Parathyroid adenoma (tissue), 2 donors: Measurements from ENCODE around the gene PIK3C2G.

ENCODE experiments used
- H2AFZ ChIP-seq: fragments of 300-600 bp; sonication (generic); one replicate; pipeline ENCODE4 v1.7.0; 2017; ENCODE audit warnings: antibody characterized with exemption, mild to moderate bottlenecking
- H3K27ac ChIP-seq: fragments of 300-600 bp; sonication (generic); one replicate; pipeline ENCODE4 v1.7.0; 2017
- H3K27me3 ChIP-seq: fragments of 300-600 bp; sonication (generic); one replicate; pipeline ENCODE4 v1.7.0; 2017; ENCODE audit warnings: low read length; ENCODE audit not compliant: control insufficient read depth, insufficient read depth
- H3K36me3 ChIP-seq: fragments of 300-600 bp; sonication (generic); one replicate; pipeline ENCODE4 v1.7.0; 2017; ENCODE audit warnings: low read length; ENCODE audit not compliant: control insufficient read depth, insufficient read depth
- H3K4me1 ChIP-seq: fragments of 300-600 bp; sonication (generic); one replicate; pipeline ENCODE4 v1.7.0; 2017; ENCODE audit warnings: control low read depth
- H3K4me2 ChIP-seq: fragments of 300-600 bp; sonication (generic); one replicate; pipeline ENCODE4 v1.7.0; 2017; ENCODE audit warnings: low read length
- H3K4me3 ChIP-seq: fragments of 300-600 bp; sonication (generic); one replicate; pipeline ENCODE4 v1.7.0; 2017; ENCODE audit warnings: low read depth, low read length
- H3K79me2 ChIP-seq: fragments of 300-600 bp; sonication (generic); one replicate; pipeline ENCODE4 v1.7.0; 2017; ENCODE audit warnings: control low read depth
- H3K9ac ChIP-seq: fragments of 300-600 bp; sonication (generic); one replicate; pipeline ENCODE4 v1.7.0; 2017; ENCODE audit warnings: mild to moderate bottlenecking
- H3K9me3 ChIP-seq: fragments of 300-600 bp; sonication (generic); one replicate; pipeline ENCODE4 v1.7.0; 2017; ENCODE audit warnings: low read length; ENCODE audit not compliant: control insufficient read depth
- TF ChIP-seq, protein P1 (sequence below): fragments of 300-600 bp; sonication (generic); IDR thresholded peaks from one replicate; pipeline ENCODE4 v1.7.0; 2017; ENCODE audit warnings: antibody characterized with exemption, mild to moderate bottlenecking
- donor health status: primary hyperparathyroidism.

The PIK3C2G gene

DNA sequence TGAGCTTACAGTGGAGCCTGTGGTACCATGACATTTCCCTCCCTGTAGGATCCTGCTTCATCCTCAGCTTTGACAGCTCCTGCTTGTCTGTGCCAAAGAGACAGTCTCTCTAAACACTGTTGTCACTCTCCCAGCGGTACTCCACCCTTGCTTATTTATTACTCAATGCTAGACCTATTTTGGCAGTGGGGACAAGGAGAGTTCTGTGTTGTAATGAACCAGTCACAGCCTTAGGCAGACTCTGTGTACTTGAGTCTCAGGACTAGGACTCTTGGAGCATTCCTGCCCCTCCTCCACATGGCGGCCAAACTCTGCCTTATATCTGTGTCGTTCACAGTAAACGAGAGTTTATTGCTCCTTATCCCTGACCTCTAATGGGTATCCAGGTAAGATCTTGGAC is 70.9 kb downstream of the PIK3C2G start:
- no peak overlapping the region for H2AFZ ChIP-seq
- TF ChIP-seq, protein P1, sequence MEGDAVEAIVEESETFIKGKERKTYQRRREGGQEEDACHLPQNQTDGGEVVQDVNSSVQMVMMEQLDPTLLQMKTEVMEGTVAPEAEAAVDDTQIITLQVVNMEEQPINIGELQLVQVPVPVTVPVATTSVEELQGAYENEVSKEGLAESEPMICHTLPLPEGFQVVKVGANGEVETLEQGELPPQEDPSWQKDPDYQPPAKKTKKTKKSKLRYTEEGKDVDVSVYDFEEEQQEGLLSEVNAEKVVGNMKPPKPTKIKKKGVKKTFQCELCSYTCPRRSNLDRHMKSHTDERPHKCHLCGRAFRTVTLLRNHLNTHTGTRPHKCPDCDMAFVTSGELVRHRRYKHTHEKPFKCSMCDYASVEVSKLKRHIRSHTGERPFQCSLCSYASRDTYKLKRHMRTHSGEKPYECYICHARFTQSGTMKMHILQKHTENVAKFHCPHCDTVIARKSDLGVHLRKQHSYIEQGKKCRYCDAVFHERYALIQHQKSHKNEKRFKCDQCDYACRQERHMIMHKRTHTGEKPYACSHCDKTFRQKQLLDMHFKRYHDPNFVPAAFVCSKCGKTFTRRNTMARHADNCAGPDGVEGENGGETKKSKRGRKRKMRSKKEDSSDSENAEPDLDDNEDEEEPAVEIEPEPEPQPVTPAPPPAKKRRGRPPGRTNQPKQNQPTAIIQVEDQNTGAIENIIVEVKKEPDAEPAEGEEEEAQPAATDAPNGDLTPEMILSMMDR, result no peak
- no peak overlapping the region for H3K9ac ChIP-seq
- H3K79me2 ChIP-seq, result no peaks in the 10 kb centered on the region
- no peak overlapping the region for H3K4me3 ChIP-seq
- H3K9me3 ChIP-seq, result no peaks in the 10 kb centered on the region
- no peaks in the 10 kb centered on the region for H3K27me3 ChIP-seq
- H3K4me1 ChIP-seq, result no peaks in the 10 kb centered on the region
- H3K36me3 ChIP-seq, result no peaks in the 10 kb centered on the region
- no peak overlapping the region for H3K4me2 ChIP-seq
- H3K27ac ChIP-seq, result no peak overlapping the region

DNA sequence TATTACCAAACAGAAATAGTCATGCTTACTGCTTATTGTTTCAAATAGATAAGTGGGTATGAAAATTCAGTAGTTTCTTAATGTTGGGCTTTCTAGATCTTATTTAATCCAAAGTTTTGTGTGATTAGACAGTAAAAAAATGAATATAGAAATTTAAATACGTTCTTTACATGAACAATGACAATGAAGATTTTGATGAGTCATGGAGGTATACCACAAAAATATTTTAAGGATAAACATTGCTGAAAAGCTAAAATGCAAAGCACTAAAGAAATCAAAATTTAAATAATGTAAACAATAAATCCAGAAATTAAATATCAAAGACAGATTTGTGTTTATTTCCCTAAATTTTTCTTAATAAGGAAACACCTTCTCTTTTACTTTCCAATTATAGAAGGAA is 78.3 kb downstream of the PIK3C2G start:
- Histone ChIP-seq H3K36me3 (no peaks in the 10 kb centered on the region), H3K9me3 (no peaks in the 10 kb centered on the region), H3K4me2 (no peak overlapping the region), H3K27ac (no peak overlapping the region), H3K79me2 (no peaks in the 10 kb centered on the region), H3K9ac (no peak overlapping the region), H2AFZ (no peak overlapping the region), H3K4me3 (no peak overlapping the region), H3K27me3 (no peaks in the 10 kb centered on the region), H3K4me1 (no peaks in the 10 kb centered on the region)
- TF ChIP-seq, protein P1, result no peak

DNA sequence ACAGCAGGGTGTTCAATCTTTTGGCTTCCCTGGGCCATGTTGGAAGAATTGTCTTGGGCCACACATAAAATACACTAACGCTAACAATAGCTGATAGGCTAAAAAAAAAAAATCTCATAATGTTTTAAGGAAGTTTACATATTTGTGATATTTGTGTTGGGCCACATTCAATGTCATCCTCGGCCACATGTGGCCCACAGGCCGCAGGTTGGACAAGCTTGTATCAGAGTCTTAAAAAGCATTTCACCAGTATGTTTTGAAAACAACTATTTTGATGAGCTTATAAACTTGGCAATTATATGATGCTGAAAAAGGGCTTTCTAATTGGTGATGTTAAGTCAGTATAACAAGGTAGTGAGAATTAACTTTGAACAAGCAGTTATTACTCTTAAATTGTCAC is 78.9 kb downstream of the PIK3C2G start:
- TF ChIP-seq, protein P1, result no peak
- Histone ChIP-seq H3K27me3 (no peaks in the 10 kb centered on the region), H2AFZ (no peak overlapping the region), H3K9ac (no peak overlapping the region), H3K4me1 (no peaks in the 10 kb centered on the region), H3K4me2 (no peak overlapping the region), H3K79me2 (no peaks in the 10 kb centered on the region), H3K9me3 (no peaks in the 10 kb centered on the region), H3K36me3 (no peaks in the 10 kb centered on the region), H3K27ac (no peak overlapping the region), H3K4me3 (no peak overlapping the region)

DNA sequence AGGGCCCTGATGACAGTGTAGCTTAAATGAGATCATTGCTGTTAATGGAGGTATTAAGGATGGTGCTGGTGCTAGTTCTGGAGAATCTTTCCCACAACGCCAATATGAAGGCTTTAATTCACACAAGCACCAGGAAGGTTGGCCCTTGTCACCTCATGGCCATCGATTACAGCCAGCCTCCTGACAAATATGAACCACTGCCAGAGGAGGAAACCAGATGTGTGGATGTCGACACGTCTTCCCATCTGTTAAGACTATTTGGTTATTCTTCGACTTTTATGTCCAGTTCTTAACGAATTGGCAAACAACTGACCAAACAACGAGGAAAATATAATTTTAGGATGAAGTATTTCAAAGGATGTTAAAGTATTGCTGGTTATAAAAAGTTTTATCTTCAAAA is 79.5 kb downstream of the PIK3C2G start:
- H2AFZ ChIP-seq, result no peak overlapping the region
- H3K79me2 ChIP-seq, result no peaks in the 10 kb centered on the region
- H3K36me3 ChIP-seq, result no peaks in the 10 kb centered on the region
- no peaks in the 10 kb centered on the region for H3K27me3 ChIP-seq
- no peaks in the 10 kb centered on the region for H3K9me3 ChIP-seq
- H3K27ac ChIP-seq, result no peak overlapping the region
- no peaks in the 10 kb centered on the region for H3K4me1 ChIP-seq
- H3K9ac ChIP-seq, result no peak overlapping the region
- TF ChIP-seq, protein P1, result no peak
- H3K4me3 ChIP-seq, result no peak overlapping the region
- H3K4me2 ChIP-seq, result no peak overlapping the region

DNA sequence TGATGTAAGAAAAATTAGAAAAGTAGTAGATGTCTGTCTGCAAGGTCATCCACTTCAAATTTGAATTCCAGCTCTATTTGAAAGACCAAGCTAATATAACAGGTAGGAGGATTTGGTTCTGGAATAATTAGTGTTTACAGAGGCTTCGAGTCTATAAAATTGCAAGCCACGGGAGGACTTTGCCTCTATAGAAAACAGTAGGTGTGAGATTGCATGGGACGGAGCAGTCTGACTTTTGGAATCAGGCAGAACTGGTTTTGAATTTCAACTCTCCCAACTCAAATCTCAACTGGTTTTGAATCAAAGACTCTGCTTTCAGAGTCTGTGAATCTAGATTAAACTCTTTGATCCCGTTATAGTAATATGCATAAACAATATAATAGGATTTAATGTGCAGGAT is 82.4 kb downstream of the PIK3C2G start:
- Histone ChIP-seq H3K4me2 (no peak overlapping the region), H3K9me3 (no peaks in the 10 kb centered on the region), H3K4me1 (no peaks in the 10 kb centered on the region), H3K36me3 (no peaks in the 10 kb centered on the region), H3K27me3 (no peaks in the 10 kb centered on the region), H3K27ac (no peak overlapping the region), H3K9ac (no peak overlapping the region), H3K79me2 (no peaks in the 10 kb centered on the region), H2AFZ (no peak overlapping the region), H3K4me3 (no peak overlapping the region)
- TF ChIP-seq, protein P1, result no peak
